Rectal smooth muscle tissue (tissue), 1 donor: ENCODE results near the gene RS1.

Experiments
- H3K27ac ChIP-seq: one replicate; pipeline ENCODE4 v1.7.0; 2013; ENCODE audit warnings: low read depth, low read length, inconsistent platforms
- H3K27me3 ChIP-seq: one replicate; pipeline ENCODE4 v1.7.0; 2013; ENCODE audit warnings: low read length; ENCODE audit not compliant: control insufficient read depth, insufficient read depth
- H3K36me3 ChIP-seq: one replicate; pipeline ENCODE4 v1.7.0; 2013; ENCODE audit warnings: low read length; ENCODE audit not compliant: control insufficient read depth, insufficient read depth
- H3K4me1 ChIP-seq: one replicate; pipeline ENCODE4 v1.7.0; 2013; ENCODE audit warnings: low read length; ENCODE audit not compliant: control insufficient read depth, insufficient read depth
- H3K4me3 ChIP-seq: one replicate; pipeline ENCODE4 v1.7.0; 2013; ENCODE audit warnings: low read length
- H3K9ac ChIP-seq: one replicate; pipeline ENCODE4 v1.7.0; 2013; ENCODE audit warnings: low read length

Gene RS1

DNA sequence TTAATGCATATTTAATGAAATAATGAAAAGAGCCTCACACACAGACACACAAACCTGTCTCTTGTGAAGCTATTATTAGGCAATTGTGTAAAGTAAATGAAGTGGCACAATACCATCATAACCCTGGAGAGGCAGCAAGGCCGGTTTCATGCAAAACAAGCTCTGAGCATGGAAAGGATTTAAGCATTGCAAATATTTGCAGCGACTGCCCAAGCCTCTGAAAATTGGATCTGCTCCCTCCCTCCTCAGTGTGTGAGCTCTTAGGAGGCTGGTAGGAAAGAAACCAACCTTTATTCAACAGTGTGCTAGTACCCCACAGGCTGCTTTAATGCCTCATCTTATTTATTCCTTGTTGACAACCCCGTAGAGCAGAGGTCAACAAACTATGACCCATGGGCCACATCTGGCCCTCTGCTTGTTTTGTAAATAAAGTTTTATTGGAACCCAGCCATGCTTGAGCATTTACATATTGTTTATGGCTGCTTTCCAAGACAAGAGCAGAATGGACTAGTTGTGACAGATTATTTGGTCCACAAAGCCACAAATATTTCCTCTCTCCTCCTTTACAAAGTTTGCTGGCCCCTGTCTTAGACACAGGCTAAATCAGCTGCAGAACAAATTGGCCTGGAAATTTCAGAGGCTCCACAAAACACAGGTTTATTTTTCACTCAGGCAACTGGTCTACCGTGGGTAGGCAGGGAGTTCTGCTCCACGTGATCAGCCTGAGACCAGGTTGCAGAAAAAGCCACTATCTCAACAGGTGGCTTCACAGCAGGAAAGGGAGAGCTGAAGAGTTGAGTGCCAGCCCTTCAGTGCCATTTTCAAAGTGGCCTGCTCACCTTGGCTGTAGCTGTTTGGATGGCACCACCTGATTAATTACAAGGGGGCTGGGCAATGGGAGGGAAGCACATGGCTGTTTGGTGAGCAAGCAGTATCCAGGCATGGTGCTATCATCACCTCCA, 16.8 kb downstream of the RS1 start:
- Histone ChIP-seq H3K4me1 (no peaks in the 10 kb centered on the region), H3K27ac (no peak overlapping the region), H3K36me3 (no peaks in the 10 kb centered on the region), H3K27me3 (no peaks in the 10 kb centered on the region), H3K9ac (no peak overlapping the region), H3K4me3 (no peak overlapping the region)

GRCh38 chrX:18652636-18653035, 19.3 kb downstream of the RS1 start:
- Histone ChIP-seq H3K27ac (no peak overlapping the region), H3K27me3 (no peaks in the 10 kb centered on the region), H3K4me3 (no peak overlapping the region), H3K9ac (no peak overlapping the region), H3K4me1 (no peaks in the 10 kb centered on the region), H3K36me3 (no peaks in the 10 kb centered on the region)

GRCh38 chrX:18650662-18651061, 21.2 kb downstream of the RS1 start:
- no peak overlapping the region for H3K27ac ChIP-seq
- no peaks in the 10 kb centered on the region for H3K4me1 ChIP-seq
- no peaks in the 10 kb centered on the region for H3K36me3 ChIP-seq
- H3K9ac ChIP-seq: no peak overlapping the region
- no peak overlapping the region for H3K4me3 ChIP-seq
- no peaks in the 10 kb centered on the region for H3K27me3 ChIP-seq

DNA sequence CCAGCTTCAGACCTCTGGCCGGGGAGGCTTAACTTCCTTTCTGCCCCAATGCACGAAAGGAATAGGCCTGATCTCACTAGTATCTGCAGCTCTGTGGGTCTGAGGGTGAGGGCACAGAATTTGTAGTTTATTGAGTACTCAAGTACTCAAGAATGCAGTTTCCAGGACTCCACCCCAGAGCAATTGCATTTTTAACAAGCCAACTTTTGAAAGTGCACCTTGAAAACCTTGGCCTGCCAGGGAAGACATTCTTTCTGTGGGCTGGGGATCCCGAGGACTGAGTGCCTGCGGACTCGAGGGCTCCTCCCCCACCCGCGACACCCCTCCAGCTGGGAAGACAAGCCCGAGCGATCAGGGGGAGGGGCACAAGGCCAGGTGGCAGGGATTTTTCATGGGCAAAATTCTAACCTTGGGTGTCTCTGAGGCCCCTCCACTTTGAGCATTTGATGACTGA, 22.4 kb downstream of the RS1 start:
- Histone ChIP-seq H3K27ac (no peak overlapping the region), H3K4me1 (no peaks in the 10 kb centered on the region), H3K4me3 (no peak overlapping the region), H3K36me3 (no peaks in the 10 kb centered on the region), H3K27me3 (no peaks in the 10 kb centered on the region), H3K9ac (no peak overlapping the region)

GRCh38 chrX:18647621-18648020, 24.3 kb downstream of the RS1 start:
- Histone ChIP-seq H3K27me3 (no peaks in the 10 kb centered on the region), H3K27ac (no peak overlapping the region), H3K4me1 (no peaks in the 10 kb centered on the region)

GRCh38 chrX:18643853-18644252, 28.1 kb downstream of the RS1 start:
- Histone ChIP-seq H3K4me3 (no peak overlapping the region), H3K27me3 (no peaks in the 10 kb centered on the region), H3K4me1 (no peaks in the 10 kb centered on the region), H3K9ac (no peak overlapping the region), H3K27ac (no peak overlapping the region), H3K36me3 (no peaks in the 10 kb centered on the region)

More at GRCh38 chrX:18647621-18648020, 24.3 kb downstream of the RS1 start:
- Histone ChIP-seq H3K4me3 (no peak overlapping the region), H3K36me3 (no peaks in the 10 kb centered on the region), H3K9ac (no peak overlapping the region)

GRCh38 chrX:18643243-18643642, 28.7 kb downstream of the RS1 start:
- no peak overlapping the region for H3K4me3 ChIP-seq
- no peaks in the 10 kb centered on the region for H3K27me3 ChIP-seq
- H3K36me3 ChIP-seq: no peaks in the 10 kb centered on the region
- no peaks in the 10 kb centered on the region for H3K4me1 ChIP-seq
- no peak overlapping the region for H3K9ac ChIP-seq
- no peak overlapping the region for H3K27ac ChIP-seq

DNA sequence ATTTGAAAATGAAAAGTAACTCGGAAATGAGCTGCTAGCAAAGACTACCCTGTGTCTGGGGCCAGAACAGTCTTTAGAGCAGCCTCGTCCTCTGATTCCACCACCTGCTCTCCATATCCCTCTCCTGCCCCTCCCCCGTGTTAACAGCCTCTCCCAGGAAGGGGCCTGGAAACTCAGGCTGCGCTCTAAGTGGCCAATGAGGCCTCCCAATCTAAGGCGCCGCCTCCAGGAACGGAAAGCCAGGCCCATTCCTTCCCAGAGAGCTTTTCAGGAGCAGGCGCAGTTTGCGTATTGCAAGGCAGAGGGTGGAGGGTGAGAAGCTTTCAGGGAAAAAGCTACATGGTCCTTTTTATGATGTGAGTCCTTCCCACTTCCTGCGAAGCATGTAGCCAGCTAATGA, 31.2 kb downstream of the RS1 start:
- H3K9ac ChIP-seq: no peak overlapping the region
- H3K4me3 ChIP-seq: no peak overlapping the region
- no peaks in the 10 kb centered on the region for H3K4me1 ChIP-seq
- H3K27me3 ChIP-seq: no peaks in the 10 kb centered on the region
- no peaks in the 10 kb centered on the region for H3K36me3 ChIP-seq
- no peak overlapping the region for H3K27ac ChIP-seq

DNA sequence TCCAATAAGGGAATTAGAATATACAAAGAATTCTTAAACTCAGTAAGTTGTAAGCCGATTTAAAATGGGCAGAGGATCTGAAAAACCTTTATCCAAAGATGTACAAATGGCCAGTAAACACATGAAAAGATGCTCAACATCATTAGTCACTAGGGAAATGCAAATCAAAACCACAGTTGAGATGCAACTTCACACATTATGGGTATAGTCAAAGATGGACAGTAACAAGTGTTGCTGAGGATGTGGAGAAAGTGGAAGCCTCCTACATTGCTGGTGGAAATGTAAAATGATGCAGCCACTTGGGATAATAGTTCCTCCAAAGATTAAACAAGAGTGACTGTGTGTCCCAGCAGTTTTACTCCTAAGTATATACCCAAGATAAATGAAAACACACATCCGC, 32.6 kb downstream of the RS1 start:
- H3K4me3 ChIP-seq: no peak overlapping the region
- H3K4me1 ChIP-seq: no peaks in the 10 kb centered on the region

DNA sequence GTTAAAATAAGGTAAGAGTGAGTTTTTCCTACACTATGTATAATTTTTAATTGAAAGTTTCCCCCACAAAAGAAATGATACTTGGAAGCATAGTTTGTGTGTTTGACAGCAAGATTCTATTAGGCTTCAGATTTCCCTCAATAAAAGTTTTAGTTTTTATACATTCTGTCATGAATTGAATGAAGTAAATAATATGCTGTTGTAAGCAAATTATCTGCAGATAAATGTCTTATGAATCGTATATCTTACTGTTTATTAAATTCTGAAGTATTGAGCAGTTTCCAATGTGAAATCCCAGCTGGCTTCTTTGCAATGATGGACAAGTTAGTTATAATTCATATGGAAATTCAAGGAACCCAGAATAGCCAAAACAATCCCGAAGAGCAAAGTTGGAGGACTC, 33.5 kb downstream of the RS1 start:
- H3K4me1 ChIP-seq: no peaks in the 10 kb centered on the region
- H3K27ac ChIP-seq: no peak overlapping the region
- no peaks in the 10 kb centered on the region for H3K36me3 ChIP-seq
- no peak overlapping the region for H3K9ac ChIP-seq
- H3K4me3 ChIP-seq: no peak overlapping the region
- H3K27me3 ChIP-seq: no peaks in the 10 kb centered on the region

More for the DNA sequence above, 32.6 kb downstream of the RS1 start:
- no peaks in the 10 kb centered on the region for H3K36me3 ChIP-seq
- no peak overlapping the region for H3K27ac ChIP-seq
- H3K27me3 ChIP-seq: no peaks in the 10 kb centered on the region
- H3K9ac ChIP-seq: no peak overlapping the region

DNA sequence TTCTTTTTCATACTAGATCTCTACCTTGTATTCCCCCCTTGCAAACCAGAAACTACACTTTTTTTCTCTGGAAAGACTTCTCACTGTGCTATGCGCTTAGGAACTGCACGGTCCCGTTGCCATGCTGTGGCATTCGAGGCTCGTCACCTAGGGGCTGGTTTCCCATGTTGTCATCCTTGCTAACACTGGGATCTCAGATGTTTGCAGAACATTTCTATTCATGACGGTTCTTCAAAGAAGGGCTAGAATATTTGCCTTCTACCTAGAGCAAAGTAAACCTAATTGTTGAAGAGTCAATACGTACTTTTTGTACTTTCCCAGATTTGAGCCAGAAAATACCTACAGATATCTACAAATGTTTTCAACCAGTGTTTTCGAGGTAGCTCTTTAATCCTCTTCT, 41.0 kb downstream of the RS1 start:
- Histone ChIP-seq H3K9ac (no peak overlapping the region), H3K4me1 (no peaks in the 10 kb centered on the region), H3K4me3 (no peak overlapping the region), H3K27me3 (no peaks in the 10 kb centered on the region), H3K27ac (no peak overlapping the region), H3K36me3 (no peaks in the 10 kb centered on the region)

- Histone ChIP-seq H3K4me1 (no peaks in the 10 kb centered on the region), H3K9ac (no peak overlapping the region), H3K36me3 (peaks cover 3% of the 10 kb centered on the region), H3K27me3 (no peaks in the 10 kb centered on the region), H3K27ac (no peak overlapping the region), H3K4me3 (no peak overlapping the region)
Measured at GRCh38 chrX:18624599-18624998, 47.3 kb downstream of the RS1 start.

GRCh38 chrX:18620349-18620748, 51.6 kb downstream of the RS1 start:
- Histone ChIP-seq H3K27ac (no peak overlapping the region), H3K9ac (no peak overlapping the region), H3K4me1 (no peaks in the 10 kb centered on the region), H3K36me3 (peaks cover 2% of the 10 kb centered on the region), H3K27me3 (no peaks in the 10 kb centered on the region), H3K4me3 (no peak overlapping the region)
